HG03571 (cell line): ENCODE results near the gene STRIP2.
"Not testable (repeated sequence)": the region's sequence is repeated elsewhere in the genome, so short reads cannot be mapped to it uniquely, and the experiment has no call there.

Experiments used
- ATAC-seq: cut with Tn5 transposase; IDR thresholded peaks from one replicate; pipeline ENCODE4 v1.9.1; 2021; ENCODE audit not compliant: unreplicated experiment

STRIP2 gene

GRCh38 chr7:129493555-129493954 lies 59.3 kb downstream of the STRIP2 start:
- ATAC-seq: peak; percentile 16

GRCh38 chr7:129494041-129494440 lies 59.8 kb downstream of the STRIP2 start:
- ATAC-seq: peak; percentile 56

- ATAC-seq: no peak
Observed at GRCh38 chr7:129495987-129496386, 61.8 kb downstream of the STRIP2 start.

GRCh38 chr7:129496653-129497052 lies 62.4 kb downstream of the STRIP2 start:
- ATAC-seq: no peak

GRCh38 chr7:129497156-129497555 lies 62.9 kb downstream of the STRIP2 start:
- no peak for ATAC-seq

- no peak for ATAC-seq
Observed at GRCh38 chr7:129498021-129498420, 63.8 kb downstream of the STRIP2 start.

GRCh38 chr7:129499999-129500398 lies 65.8 kb downstream of the STRIP2 start:
- no peak for ATAC-seq

- peak; percentile 86 for ATAC-seq
Observed at GRCh38 chr7:129501760-129502707, 67.8 kb downstream of the STRIP2 start, which contains the start of gene SMKR1. Gene SMKR1, plus strand, starts transcription at chr7:129502531. Its CDS starts 294 bp downstream, at chr7:129502825.

GRCh38 chr7:129502708-129503685 lies 68.8 kb downstream of the STRIP2 start:
- ATAC-seq: no peak

GRCh38 chr7:129503725-129504124 lies 69.5 kb downstream of the STRIP2 start:
- ATAC-seq: no peak

- ATAC-seq: no peak
Observed at GRCh38 chr7:129512192-129512591, 78.0 kb downstream of the STRIP2 start.

- ATAC-seq: no peak
Observed at GRCh38 chr7:129513546-129513945, 79.3 kb downstream of the STRIP2 start.

- ATAC-seq: no peak
Observed at GRCh38 chr7:129514683-129515082, 80.5 kb downstream of the STRIP2 start.

- no peak for ATAC-seq
Observed at GRCh38 chr7:129515381-129515780, 81.1 kb downstream of the STRIP2 start.

- ATAC-seq: no peak
Observed at GRCh38 chr7:129517931-129518330, 83.7 kb downstream of the STRIP2 start.

- no peak for ATAC-seq
Observed at GRCh38 chr7:129519464-129519863, 85.2 kb downstream of the STRIP2 start.

GRCh38 chr7:129522088-129522970 lies 88.1 kb downstream of the STRIP2 start:
- no peak for ATAC-seq

GRCh38 chr7:129522971-129523340 lies 88.7 kb downstream of the STRIP2 start:
- no peak for ATAC-seq

- ATAC-seq: no peak
Observed at GRCh38 chr7:129523924-129524323, 89.7 kb downstream of the STRIP2 start.

GRCh38 chr7:129524405-129524804 lies 90.2 kb downstream of the STRIP2 start:
- ATAC-seq: not testable (repeated sequence)
